H1 (cell line): ENCODE measurements around the gene GTF2F2. TPM values are rescaled to one million over a fixed set of nuclear protein-coding genes. Genes with fewer than 3 reads are reported as not detected.

ENCODE experiments used
- ATF2 ChIP-seq: IDR thresholded peaks from 2 replicates; pipeline ENCODE4 v1.6.1; 2012; ENCODE audit warnings: low read length, inconsistent platforms
- BACH1 ChIP-seq: IDR thresholded peaks from 2 replicates; pipeline ENCODE4 v1.6.1; 2012; ENCODE audit warnings: low read length, improper control_type of control experiment
- CHD1 ChIP-seq: IDR thresholded peaks from 2 replicates; pipeline ENCODE4 v1.6.1; 2012; ENCODE audit warnings: low read depth, low read length, improper control_type of control experiment
- CHD7 ChIP-seq: fragments of 300-600 bp; sonication (generic); IDR thresholded peaks from 2 replicates; pipeline ENCODE4 v1.7.1; 2012; ENCODE audit warnings: low read length, moderate library complexity, mild to moderate bottlenecking, inconsistent platforms; ENCODE audit not compliant: insufficient replicate concordance
- E2F6 ChIP-seq: IDR thresholded peaks from 2 replicates; pipeline ENCODE4 v1.6.1; 2012; ENCODE audit warnings: inconsistent platforms
- EP300 ChIP-seq, 2 experiments: IDR thresholded peaks; 1 replicate in 1 of 2; 2 replicates in 1 of 2; pipeline ENCODE4 v1.6.1; 2011 to 2012; ENCODE audit warnings: low read depth in 2 of 2, low read length in 2 of 2, mild to moderate bottlenecking in 2 of 2, borderline replicate concordance in 1 of 2, inconsistent platforms in 1 of 2, moderate library complexity in 1 of 2
- GABPA ChIP-seq: IDR thresholded peaks from 2 replicates; pipeline ENCODE4 v1.6.1; 2011; ENCODE audit warnings: mild to moderate bottlenecking, low read length, moderate library complexity, borderline replicate concordance; ENCODE audit not compliant: insufficient read depth
- JUN ChIP-seq: IDR thresholded peaks from 2 replicates; pipeline ENCODE4 v1.6.1; 2011; ENCODE audit warnings: low read depth, mild to moderate bottlenecking, improper control_type of control experiment, low read length
- SUZ12 ChIP-seq: fragments of 200-600 bp; sonication (generic); IDR thresholded peaks from 2 replicates; pipeline ENCODE4 v1.6.1; 2012; ENCODE audit warnings: mild to moderate bottlenecking, inconsistent platforms, low read length, moderate library complexity, mixed read lengths
- polyA plus RNA-seq, 7 experiments: library from polyadenylated mRNA; depleted of rRNA in 3 of 7; stranded (reverse) in 5 of 7; unstranded in 2 of 7; fragments of >200 nt in 5 of 7; fragments of 200-250 nt in 2 of 7; gene quantifications; 1 replicate in 5 of 7; 2 replicates in 1 of 7; 4 replicates in 1 of 7; pipeline versions ENCODE4 v1.2.1 to v1.2.3, GENCODE V29; 2011 to 2013; ENCODE audit warnings: missing spikeins in 2 of 7, mixed read lengths in 2 of 7
- total RNA-seq: library from RNA; stranded (reverse); fragmentation: NEBNext Ultra II Directional; extraction: Animal tissue kit (Norgen Biotek cat#: 25700); gene quantifications from 2 replicates; pipeline ENCODE4 v1.2.1, GENCODE V29; 2021

Gene GTF2F2
- total and polyA plus RNA-seq, 2 of the 8 experiments (the other 6 are each of a cell fraction or from before 2014, with no cell fraction given) = 10.8 to 31.1 TPM

- no peak for TF ChIP-seq CHD7
- no peak for TF ChIP-seq EP300 (IDR thresholded peaks at IDR 0.05; ENCODE audit: borderline replicate concordance in 1 of 2, low read depth in 2 of 2, low read length in 2 of 2)
- no peak for TF ChIP-seq ATF2
- no peak for TF ChIP-seq GABPA
- no peak for TF ChIP-seq JUN
- TF ChIP-seq BACH1 = no peak
- TF ChIP-seq CHD1 = no peak
- no peak for TF ChIP-seq SUZ12
- TF ChIP-seq E2F6 = no peak
These were observed 196.7 kb downstream of the GTF2F2 start (continued) for GRCh38 chr13:45316996-45317395.
